Calu3 (cell line): ENCODE measurements around the gene TMEM132D. TPM values are rescaled to one million over a fixed set of nuclear protein-coding genes. Genes with fewer than 3 reads are reported as not detected.

Experiments used
- BruUV-seq: library from RNA; stranded (reverse); fragments of 400-500 nt; replicated peaks from 2 replicates; lab custom pipeline; 2021; lab: Mats Ljungman, UMichigan
- CTCF ChIA-PET: fragments of 300-600 bp; sonication (Branson Sonifier 250); formaldehyde crosslinking; loops from one replicate; lab custom pipeline; 2022; ENCODE audit warnings: antibody characterized with exemption; lab: Charles Lee
- DNase-seq: peaks from one replicate; pipeline ENCODE4 v3.0.0; 2022
- H3K27ac Mint-ChIP-seq: one replicate; pipeline ENCODE4 v1.8.0; 2022; ENCODE audit warnings: mixed read lengths; ENCODE audit not compliant: unreplicated experiment
- H3K27me3 Mint-ChIP-seq: one replicate; pipeline ENCODE4 v1.8.0; 2022; ENCODE audit warnings: mixed read lengths; ENCODE audit not compliant: unreplicated experiment
- H3K36me3 Mint-ChIP-seq: one replicate; pipeline ENCODE4 v1.8.0; 2022; ENCODE audit warnings: mild to moderate bottlenecking, moderate library complexity, mixed read lengths; ENCODE audit not compliant: insufficient read depth, unreplicated experiment
- H3K4me1 Mint-ChIP-seq: one replicate; pipeline ENCODE4 v1.8.0; 2022; ENCODE audit warnings: mild to moderate bottlenecking, low read depth, mixed read lengths; ENCODE audit not compliant: unreplicated experiment
- H3K4me3 Mint-ChIP-seq: one replicate; pipeline ENCODE4 v1.8.0; 2022; ENCODE audit warnings: mild to moderate bottlenecking, low read depth, moderate library complexity, mixed read lengths; ENCODE audit not compliant: unreplicated experiment
- H3K9me3 Mint-ChIP-seq: one replicate; pipeline ENCODE4 v1.8.0; 2022; ENCODE audit warnings: low read depth, mixed read lengths; ENCODE audit not compliant: unreplicated experiment
- CTCF ChIP-seq: fragments of 200-600 bp; IDR thresholded peaks from one replicate; pipeline ENCODE4 v1.8.0; 2022; ENCODE audit warnings: antibody characterized with exemption; ENCODE audit not compliant: unreplicated experiment
- intact Hi-C: fragments of 100-400 bp; cut with micrococcal nuclease; formaldehyde crosslinking; loops from one replicate; pipeline ENCODE4 v1.10.0; 2022; ENCODE audit not compliant: unreplicated experiment
- total RNA-seq: library from RNA; stranded (reverse); gene quantifications from 2 replicates; pipeline ENCODE4 v1.2.3, GENCODE V29; 2022

The TMEM132D gene
- total RNA-seq, 1 experiment from 2014 or later, result not detected

- Mint-ChIP-seq H3K27me3 (no peaks in the 10 kb centered on the region), H3K4me1 (no peaks in the 10 kb centered on the region), H3K36me3 (no peaks in the 10 kb centered on the region), H3K4me3 (no peak overlapping the region), H3K9me3 (peaks cover 18% of the 10 kb centered on the region), H3K27ac (no peak overlapping the region)
- CTCF ChIA-PET, result interaction anchor here (0.7 kb wide), 1 partner anchor 133 kb away, joined by 3 read pairs; no protein-coding TSS in a partner anchor
- BruUV-seq, result no TSS peak
- no peak for DNase-seq
- intact Hi-C loops, result no loop called here
- TF ChIP-seq CTCF, result no peak
Measured at GRCh38 chr12:129825316-129825715, 78.5 kb downstream of the TMEM132D start.

- no TSS peak for BruUV-seq
Measured at GRCh38 chr12:129821964-129822363, 81.9 kb downstream of the TMEM132D start.

GRCh38 chr12:129819391-129819790 lies 84.4 kb downstream of the TMEM132D start:
- no TSS peak for BruUV-seq
- Mint-ChIP-seq H3K9me3 (peaks cover 10% of the 10 kb centered on the region), H3K27ac (no peak overlapping the region), H3K4me1 (no peaks in the 10 kb centered on the region), H3K36me3 (no peaks in the 10 kb centered on the region), H3K27me3 (no peaks in the 10 kb centered on the region), H3K4me3 (no peak overlapping the region)
- intact Hi-C loops, result no loop called here
- no peak for TF ChIP-seq CTCF
- CTCF ChIA-PET, result no interaction called here
- no peak for DNase-seq

More at GRCh38 chr12:129821964-129822363, 81.9 kb downstream of the TMEM132D start:
- DNase-seq, result no peak
- Mint-ChIP-seq H3K27ac (no peak overlapping the region), H3K4me1 (no peaks in the 10 kb centered on the region), H3K4me3 (no peak overlapping the region), H3K36me3 (no peaks in the 10 kb centered on the region), H3K27me3 (no peaks in the 10 kb centered on the region), H3K9me3 (peaks cover 12% of the 10 kb centered on the region)
- CTCF ChIA-PET, result no interaction called here
- intact Hi-C loops, result no loop called here
- TF ChIP-seq CTCF, result no peak

GRCh38 chr12:129815846-129816245 lies 88.0 kb downstream of the TMEM132D start:
- CTCF ChIA-PET, result no interaction called here
- Mint-ChIP-seq H3K27ac (no peak overlapping the region), H3K27me3 (no peaks in the 10 kb centered on the region), H3K36me3 (no peaks in the 10 kb centered on the region), H3K4me3 (no peak overlapping the region), H3K9me3 (peaks cover 5% of the 10 kb centered on the region), H3K4me1 (no peaks in the 10 kb centered on the region)
- DNase-seq, result no peak
- intact Hi-C loops, result no loop called here
- no TSS peak for BruUV-seq
- TF ChIP-seq CTCF, result no peak
